OCI-LY3 (cell line): Measurements from ENCODE around the gene APBB2.

Experiments
- EZH2phosphoT487 ChIP-seq: fragments of 200-600 bp; shearing (Covaris generic); IDR thresholded peaks from 2 replicates; pipeline ENCODE4 v1.6.1; 2018; ENCODE audit warnings: antibody characterized with exemption, mixed run types, low read depth
- TF ChIP-seq, protein P1 (sequence below): fragments of 200-600, 300-600 bp; sonication (generic); IDR thresholded peaks from 2 replicates; pipeline ENCODE4 v1.5.1; 2014; ENCODE audit warnings: antibody characterized with exemption, low read length, low read depth

DNA sequence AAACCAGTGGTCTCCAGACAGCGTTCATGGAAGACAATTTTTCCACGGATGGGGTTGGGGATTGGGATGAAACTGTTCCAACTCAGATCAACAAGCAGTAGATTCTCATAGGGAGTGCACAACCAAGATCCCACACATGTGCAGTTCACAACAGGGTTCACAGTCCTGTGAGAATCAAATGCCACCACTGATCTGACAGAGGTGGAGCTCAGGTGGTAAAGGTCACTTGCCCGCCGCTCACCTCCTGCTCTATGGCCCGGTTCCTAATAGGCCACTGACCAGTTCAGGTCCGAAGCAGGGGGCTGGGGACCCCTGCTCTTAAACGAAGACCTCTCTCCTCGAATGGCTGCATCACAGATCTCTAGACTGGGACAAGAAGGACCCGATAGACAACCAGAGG lies 4.4 kb downstream of the APBB2 start:
- TF ChIP-seq, protein P1, sequence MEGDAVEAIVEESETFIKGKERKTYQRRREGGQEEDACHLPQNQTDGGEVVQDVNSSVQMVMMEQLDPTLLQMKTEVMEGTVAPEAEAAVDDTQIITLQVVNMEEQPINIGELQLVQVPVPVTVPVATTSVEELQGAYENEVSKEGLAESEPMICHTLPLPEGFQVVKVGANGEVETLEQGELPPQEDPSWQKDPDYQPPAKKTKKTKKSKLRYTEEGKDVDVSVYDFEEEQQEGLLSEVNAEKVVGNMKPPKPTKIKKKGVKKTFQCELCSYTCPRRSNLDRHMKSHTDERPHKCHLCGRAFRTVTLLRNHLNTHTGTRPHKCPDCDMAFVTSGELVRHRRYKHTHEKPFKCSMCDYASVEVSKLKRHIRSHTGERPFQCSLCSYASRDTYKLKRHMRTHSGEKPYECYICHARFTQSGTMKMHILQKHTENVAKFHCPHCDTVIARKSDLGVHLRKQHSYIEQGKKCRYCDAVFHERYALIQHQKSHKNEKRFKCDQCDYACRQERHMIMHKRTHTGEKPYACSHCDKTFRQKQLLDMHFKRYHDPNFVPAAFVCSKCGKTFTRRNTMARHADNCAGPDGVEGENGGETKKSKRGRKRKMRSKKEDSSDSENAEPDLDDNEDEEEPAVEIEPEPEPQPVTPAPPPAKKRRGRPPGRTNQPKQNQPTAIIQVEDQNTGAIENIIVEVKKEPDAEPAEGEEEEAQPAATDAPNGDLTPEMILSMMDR, result no peak
- TF ChIP-seq EZH2phosphoT487, result no peak
